ENCODE results near the gene KISS1R.

KISS1R gene

GRCh38 chr19:900302-901111 is 16.6 kb upstream of the KISS1R start:
- DNase-seq, result no peak

DNA sequence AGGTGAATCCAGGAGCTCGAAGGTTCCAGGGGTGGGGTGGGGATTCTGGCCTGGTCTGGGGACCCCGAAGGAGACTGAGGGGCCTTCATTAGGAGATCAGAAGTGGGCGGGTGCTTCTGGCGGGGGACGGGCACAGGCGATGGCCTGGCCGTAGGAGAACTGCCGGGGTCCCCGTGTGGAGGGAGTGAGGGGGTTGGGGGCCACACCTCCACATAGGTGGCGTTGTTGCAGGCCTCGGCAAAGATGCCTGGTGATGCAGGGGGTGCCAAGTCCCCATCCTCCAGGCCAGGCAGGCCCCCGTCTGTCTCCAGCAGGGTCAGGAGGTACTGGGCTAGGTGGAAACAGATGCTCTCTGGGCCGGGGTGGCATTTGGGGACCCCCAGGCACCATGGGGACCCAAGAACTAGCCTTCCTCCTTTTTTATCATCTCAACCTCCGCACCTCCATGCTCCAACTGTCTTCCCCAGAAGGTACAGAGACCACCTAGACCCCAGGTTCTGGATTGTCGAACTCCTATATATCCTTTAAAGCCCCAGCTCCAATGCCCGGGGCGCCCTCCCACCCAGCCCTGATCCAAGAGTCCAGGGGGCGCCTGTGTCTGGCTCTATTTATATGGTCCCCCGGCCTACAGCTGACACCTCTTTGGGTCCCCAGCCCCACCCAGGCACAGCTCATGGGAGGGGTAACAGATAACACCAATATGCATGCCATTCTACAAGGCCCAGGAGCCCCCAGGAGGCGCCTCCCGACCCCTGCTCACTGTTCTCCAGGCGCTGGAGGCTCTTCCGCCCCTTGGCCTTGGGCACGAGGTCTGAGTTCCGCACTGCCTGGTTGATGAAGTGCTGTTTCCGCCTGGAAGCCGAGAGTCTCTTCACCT is 15.7 kb upstream of the KISS1R start:
- no peak for DNase-seq

- DNase-seq, result no peak
Observed at GRCh38 chr19:902093-902370, 15.1 kb upstream of the KISS1R start.

GRCh38 chr19:902446-903226 is 14.5 kb upstream of the KISS1R start:
- no peak for DNase-seq

GRCh38 chr19:903266-903797 is 13.8 kb upstream of the KISS1R start:
- no peak for DNase-seq

GRCh38 chr19:904545-904944 is 12.6 kb upstream of the KISS1R start:
- DNase-seq, result no peak

- no peak for DNase-seq
Observed at GRCh38 chr19:906480-906879, 10.7 kb upstream of the KISS1R start.

DNA sequence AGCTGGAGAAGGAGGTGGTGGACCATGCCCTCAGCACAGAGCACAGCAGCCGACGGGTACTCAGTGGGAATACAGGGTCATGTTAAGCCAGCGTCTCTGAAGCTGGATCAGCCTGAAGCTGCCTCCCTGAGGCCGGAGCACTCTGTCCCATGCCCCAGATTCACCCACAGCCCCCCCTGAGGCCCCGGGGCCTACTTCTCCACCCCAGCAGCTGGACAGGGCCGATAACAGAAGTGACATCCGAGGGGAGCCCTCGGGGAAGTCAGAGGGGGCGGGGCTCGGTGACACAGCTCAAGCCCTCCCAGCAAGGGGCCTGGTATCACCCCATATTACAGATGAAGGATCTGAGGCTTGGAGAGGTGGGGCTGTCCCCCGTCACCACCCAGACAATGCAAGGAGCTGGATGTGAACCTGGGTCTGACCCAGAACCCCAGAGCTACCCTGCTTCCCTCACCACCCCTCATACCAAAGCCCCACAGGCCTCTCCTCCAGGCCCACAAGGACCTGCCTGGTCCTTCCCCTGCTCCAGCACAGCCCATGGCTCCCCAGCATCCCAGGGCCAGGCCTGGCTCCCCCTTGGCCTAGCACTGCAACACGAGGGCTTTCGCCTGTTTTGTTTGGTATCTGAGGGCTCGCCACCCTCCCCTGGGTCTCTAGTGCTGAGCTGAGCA is 9.8 kb upstream of the KISS1R start:
- no peak for DNase-seq

DNA sequence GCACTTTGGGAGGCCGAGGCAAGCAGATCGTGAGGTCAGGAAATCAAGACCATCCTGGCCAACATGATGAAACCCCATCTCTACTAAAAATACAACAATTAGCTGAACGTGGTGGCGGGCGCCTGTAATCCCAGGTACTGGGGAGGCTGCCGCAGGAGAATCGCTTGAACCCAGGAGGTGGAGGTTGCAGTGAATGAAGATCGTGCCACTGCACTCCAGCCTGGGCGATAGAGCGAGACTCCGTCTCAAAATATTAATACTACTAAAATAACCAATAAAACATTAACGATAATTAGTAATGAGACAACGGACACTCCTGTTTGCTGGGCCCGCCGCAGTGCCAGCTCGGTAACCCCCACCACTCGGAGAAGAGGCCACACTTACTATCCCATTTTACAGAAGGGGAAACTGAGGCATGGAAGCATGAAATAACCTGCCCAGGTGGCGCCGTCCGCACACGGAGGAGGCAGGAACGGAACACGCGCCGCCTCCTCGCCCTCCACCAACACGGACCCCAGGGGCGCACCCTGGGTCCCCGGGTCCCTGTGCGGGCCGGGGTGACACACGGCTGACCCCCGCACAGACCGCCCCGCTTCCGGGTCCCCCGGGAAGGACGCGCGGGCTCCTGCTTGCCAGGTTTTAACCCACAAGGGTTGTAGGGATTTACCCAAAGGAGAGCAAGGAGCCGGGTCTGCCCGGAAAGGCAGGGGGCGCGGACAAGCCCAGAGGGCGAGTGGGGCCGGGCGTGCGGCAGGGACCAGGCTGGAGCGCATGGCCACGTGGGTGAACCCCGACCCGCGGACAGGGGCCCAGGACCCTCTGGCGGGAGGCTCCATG is 5.7 kb upstream of the KISS1R start:
- no peak for DNase-seq

DNA sequence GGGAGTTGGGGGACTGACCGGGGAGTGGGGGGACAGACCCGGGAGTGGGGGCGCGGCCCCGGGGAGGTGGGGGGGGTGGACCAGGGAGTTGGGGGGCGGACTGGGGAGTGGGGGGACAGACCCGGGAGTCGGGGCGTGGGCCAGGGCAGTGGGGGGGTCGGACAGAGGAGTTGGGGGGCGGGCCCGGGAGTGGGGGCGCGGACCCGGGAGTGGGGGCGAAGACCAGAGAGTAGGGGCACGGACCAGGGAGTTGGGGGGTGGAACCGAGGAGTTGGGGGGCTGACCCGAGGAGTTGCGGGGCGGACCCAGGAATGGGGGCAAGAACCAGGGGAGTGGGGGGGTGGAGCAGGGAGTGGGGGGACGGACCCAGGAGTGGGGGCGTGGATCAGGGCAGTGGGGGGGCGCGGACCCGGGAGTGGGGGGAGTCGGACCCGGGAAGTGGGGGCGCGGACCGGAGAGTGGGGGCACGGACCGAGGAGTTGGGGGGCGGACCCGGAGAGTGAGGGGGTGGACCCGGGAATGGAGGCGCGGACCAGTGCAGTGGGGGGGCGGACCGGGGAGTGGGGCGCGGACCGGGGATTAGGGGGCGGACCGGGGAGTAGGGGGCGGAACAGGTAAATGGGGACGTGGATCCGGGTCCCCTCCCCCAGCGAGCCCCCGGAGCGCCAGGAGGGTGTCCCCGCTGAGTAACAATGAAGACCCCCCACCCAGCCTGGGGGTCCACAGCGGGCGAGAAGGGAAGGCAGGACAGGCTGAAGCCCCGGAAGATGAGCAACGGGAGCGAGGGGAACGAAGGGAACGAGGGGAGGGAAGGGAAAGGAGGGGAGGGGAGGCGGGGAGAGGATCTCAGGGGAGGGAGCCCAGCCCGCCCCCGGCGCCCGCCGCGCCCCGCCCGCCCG is 4.7 kb upstream of the KISS1R start:
- no peak for DNase-seq

DNA sequence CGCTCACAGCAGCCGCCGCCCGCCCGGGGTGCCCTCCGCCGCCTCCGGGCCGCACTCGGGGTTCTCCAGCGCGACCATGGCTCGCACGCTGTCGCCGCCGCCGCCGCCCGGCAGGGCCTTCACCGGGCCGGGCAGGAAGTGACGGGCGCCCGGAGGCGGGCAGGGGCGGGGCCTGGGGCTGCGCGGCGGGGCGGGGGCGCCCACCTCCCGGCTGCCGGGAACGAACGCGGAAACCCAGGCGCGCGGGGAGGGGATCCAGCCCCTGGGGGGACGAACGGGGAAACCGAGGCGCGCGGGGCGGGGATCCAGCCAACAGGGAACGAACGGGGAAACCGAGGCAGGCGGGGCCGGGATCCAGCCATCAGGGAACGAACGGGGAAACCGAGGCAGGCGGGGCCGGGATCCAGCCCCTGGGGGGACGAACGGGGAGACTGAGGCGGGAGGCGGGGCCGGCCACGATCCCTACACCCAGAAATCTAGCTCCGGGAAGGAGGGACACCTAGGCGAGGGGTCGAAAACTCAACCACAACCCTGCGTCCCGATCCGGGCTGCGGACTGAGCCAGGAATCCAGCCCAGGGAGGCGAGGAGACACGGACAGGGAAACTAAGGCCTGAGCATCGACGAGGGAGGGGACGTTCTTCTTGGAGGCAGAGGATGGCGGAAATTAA is 3.9 kb upstream of the KISS1R start, which contains the start of gene R3HDM4:
Gene R3HDM4 (minus strand): TSS at position 140 of the 669 bp plus-strand sequence. CDS start 62 bp downstream, at position 78.
- DNase-seq, result peak; percentile 70

- no peak for DNase-seq
Observed at GRCh38 chr19:916645-917322, 349 bp upstream of the KISS1R start.

GRCh38 chr19:918152-918437 is 962 bp downstream of the KISS1R start:
- DNase-seq, result no peak

DNA sequence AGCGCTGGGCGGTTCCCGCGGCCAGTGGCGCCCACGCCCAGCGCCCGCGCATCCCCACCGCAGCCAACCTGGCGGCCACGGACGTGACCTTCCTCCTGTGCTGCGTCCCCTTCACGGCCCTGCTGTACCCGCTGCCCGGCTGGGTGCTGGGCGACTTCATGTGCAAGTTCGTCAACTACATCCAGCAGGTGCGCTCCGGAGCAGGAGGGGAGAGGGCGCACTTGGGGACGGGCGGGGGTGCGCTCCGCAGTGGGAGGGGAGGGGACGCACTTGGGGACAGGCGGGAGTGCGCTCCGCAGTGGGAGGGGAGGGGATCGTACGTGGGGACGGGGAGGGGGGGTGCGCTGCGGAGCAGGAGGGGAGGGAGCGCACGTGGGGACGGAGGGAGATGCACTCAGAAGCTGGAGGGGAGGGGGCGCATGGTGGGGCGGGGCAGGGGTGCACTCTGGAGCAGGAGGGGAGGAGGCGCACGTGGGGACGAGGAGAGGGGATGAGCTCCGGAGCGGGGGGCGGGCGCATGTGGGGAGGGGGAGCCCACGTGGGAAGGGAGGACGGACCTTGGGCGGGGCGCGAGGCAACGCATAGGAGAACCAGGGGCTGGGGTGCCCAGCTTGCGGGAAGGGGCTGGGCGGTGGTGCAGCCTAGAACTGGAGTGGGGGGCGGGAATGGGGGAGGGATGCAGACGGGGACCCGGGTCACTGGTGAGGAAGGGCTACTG is 1.5 kb downstream of the KISS1R start:
- DNase-seq, result no peak

- no peak for DNase-seq
Observed at GRCh38 chr19:919199-920050, 2.3 kb downstream of the KISS1R start.

DNA sequence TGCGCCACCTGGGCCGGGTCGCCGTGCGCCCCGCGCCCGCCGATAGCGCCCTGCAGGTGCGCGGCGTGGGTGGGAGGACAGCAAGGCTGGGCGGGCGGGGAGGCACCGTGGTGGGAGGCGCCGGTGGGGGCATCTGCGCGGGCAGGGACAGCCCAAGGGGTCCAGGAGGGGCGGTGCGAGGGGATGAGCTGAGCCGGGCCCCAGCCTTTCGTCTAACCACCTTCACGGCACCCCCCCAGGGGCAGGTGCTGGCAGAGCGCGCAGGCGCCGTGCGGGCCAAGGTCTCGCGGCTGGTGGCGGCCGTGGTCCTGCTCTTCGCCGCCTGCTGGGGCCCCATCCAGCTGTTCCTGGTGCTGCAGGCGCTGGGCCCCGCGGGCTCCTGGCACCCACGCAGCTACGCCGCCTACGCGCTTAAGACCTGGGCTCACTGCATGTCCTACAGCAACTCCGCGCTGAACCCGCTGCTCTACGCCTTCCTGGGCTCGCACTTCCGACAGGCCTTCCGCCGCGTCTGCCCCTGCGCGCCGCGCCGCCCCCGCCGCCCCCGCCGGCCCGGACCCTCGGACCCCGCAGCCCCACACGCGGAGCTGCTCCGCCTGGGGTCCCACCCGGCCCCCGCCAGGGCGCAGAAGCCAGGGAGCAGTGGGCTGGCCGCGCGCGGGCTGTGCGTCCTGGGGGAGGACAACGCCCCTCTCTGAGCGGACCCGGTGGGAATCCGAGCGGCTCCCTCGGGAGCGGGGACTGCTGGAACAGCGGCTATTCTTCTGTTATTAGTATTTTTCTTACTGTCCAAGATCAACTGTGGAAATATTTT is 3.1 kb downstream of the KISS1R start:
- no peak for DNase-seq

- DNase-seq, result no peak
Observed at GRCh38 chr19:924553-925086, 7.5 kb downstream of the KISS1R start.

All from fibroblast of skin of right biceps (primary cell).